Chondrocyte (in vitro differentiated cells): Measurements from ENCODE around the gene LAG3. TPM values are rescaled to one million over a fixed set of nuclear protein-coding genes. Genes with fewer than 3 reads are reported as not detected.

ENCODE experiments used
- DNase-seq: peaks from one replicate; pipeline ENCODE4 v3.0.0; 2021; ENCODE audit warnings: mixed read lengths, low spot score
- H3K27ac Mint-ChIP-seq: one replicate; pipeline ENCODE4 v1.8.0; 2021; ENCODE audit warnings: mild to moderate bottlenecking, moderate library complexity, mixed read lengths; ENCODE audit not compliant: unreplicated experiment
- H3K27me3 Mint-ChIP-seq: 2 replicates; pipeline ENCODE4 v1.8.0; 2021; ENCODE audit warnings: low read depth, mixed read lengths
- H3K36me3 Mint-ChIP-seq: 2 replicates; pipeline ENCODE4 v1.8.0; 2021; ENCODE audit warnings: low read depth, mixed read lengths
- H3K4me1 Mint-ChIP-seq: 2 replicates; pipeline ENCODE4 v1.8.0; 2021; ENCODE audit warnings: low read depth, mild to moderate bottlenecking, mixed read lengths
- H3K4me3 Mint-ChIP-seq: one replicate; pipeline ENCODE4 v1.8.0; 2021; ENCODE audit warnings: mild to moderate bottlenecking, moderate library complexity, mixed read lengths; ENCODE audit not compliant: unreplicated experiment
- H3K9me3 Mint-ChIP-seq: 2 replicates; pipeline ENCODE4 v1.8.0; 2021; ENCODE audit warnings: low read depth, mixed read lengths
- long read RNA-seq: library from polyadenylated mRNA; stranded (forward); transcript quantifications from one replicate; pipeline ENCODE4 v2.0.0, GENCODE V29; 2021
- total RNA-seq: library from RNA; stranded (reverse); gene quantifications from 3 replicates; pipeline ENCODE4 v1.2.1, GENCODE V29; 2021
- TF ChIP-seq, protein P1 (sequence below): fragments of 200-600 bp; sonication (generic); IDR thresholded peaks from 2 replicates; pipeline ENCODE4 v1.5.0; 2021; ENCODE audit warnings: antibody characterized with exemption, mild to moderate bottlenecking, moderate library complexity

LAG3 gene
- total RNA-seq, result 0.56 to 1.7 TPM (median 1.0 TPM) in 3 replicates
- long read RNA-seq, result 0 reads

GRCh38 chr12:6772331-6772695 lies at the start of gene LAG3:
LAG3 (plus strand) TSS chr12:6772520; CDS start chr12:6772853, 333 bp downstream.
- H3K4me1 Mint-ChIP-seq, result peaks cover 22% of the 10 kb centered on the region
- TF ChIP-seq, protein P1, sequence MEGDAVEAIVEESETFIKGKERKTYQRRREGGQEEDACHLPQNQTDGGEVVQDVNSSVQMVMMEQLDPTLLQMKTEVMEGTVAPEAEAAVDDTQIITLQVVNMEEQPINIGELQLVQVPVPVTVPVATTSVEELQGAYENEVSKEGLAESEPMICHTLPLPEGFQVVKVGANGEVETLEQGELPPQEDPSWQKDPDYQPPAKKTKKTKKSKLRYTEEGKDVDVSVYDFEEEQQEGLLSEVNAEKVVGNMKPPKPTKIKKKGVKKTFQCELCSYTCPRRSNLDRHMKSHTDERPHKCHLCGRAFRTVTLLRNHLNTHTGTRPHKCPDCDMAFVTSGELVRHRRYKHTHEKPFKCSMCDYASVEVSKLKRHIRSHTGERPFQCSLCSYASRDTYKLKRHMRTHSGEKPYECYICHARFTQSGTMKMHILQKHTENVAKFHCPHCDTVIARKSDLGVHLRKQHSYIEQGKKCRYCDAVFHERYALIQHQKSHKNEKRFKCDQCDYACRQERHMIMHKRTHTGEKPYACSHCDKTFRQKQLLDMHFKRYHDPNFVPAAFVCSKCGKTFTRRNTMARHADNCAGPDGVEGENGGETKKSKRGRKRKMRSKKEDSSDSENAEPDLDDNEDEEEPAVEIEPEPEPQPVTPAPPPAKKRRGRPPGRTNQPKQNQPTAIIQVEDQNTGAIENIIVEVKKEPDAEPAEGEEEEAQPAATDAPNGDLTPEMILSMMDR, result no peak
- no peaks in the 10 kb centered on the region for H3K27me3 Mint-ChIP-seq
- no peak for DNase-seq
- H3K36me3 Mint-ChIP-seq, result peaks cover 22% of the 10 kb centered on the region
- H3K27ac Mint-ChIP-seq, result no peak within 1 kb of the TSS
- no peaks in the 10 kb centered on the region for H3K9me3 Mint-ChIP-seq
- no peak within 1 kb of the TSS for H3K4me3 Mint-ChIP-seq

- no peaks in the 10 kb centered on the region for H3K9me3 Mint-ChIP-seq
- TF ChIP-seq, protein P1, result no peak
These were observed 49.5 kb upstream of the LAG3 start for GRCh38 chr12:6722863-6723262.

GRCh38 chr12:6723607-6724408 lies 48.5 kb upstream of the LAG3 start, which contains the start of gene COPS7A:
COPS7A (plus strand) TSS chr12:6724046; CDS start chr12:6724657, 611 bp downstream.
- TF ChIP-seq, protein P1, result no peak
- DNase-seq, result peak; percentile 97
- H3K4me1 Mint-ChIP-seq, result peaks cover 19% of the 10 kb centered on the region
- peaks cover 4% of the 10 kb centered on the region for H3K36me3 Mint-ChIP-seq
- H3K4me3 Mint-ChIP-seq, result peak within 1 kb of the TSS; percentile 92
- no peaks in the 10 kb centered on the region for H3K27me3 Mint-ChIP-seq
- peak within 1 kb of the TSS; percentile 95 for H3K27ac Mint-ChIP-seq
- H3K9me3 Mint-ChIP-seq, result no peaks in the 10 kb centered on the region

More at GRCh38 chr12:6722863-6723262, 49.5 kb upstream of the LAG3 start:
- Mint-ChIP-seq H3K27ac (no peak overlapping the region), H3K4me3 (no peak overlapping the region), H3K36me3 (peaks cover 4% of the 10 kb centered on the region), H3K27me3 (no peaks in the 10 kb centered on the region), H3K4me1 (peaks cover 19% of the 10 kb centered on the region)
- no peak for DNase-seq

- H3K4me3 Mint-ChIP-seq, result peak overlapping the region; percentile 92
- no peaks in the 10 kb centered on the region for H3K27me3 Mint-ChIP-seq
These were observed 47.9 kb upstream of the LAG3 start for GRCh38 chr12:6724409-6724797.

GRCh38 chr12:6725350-6725749 lies 47.0 kb upstream of the LAG3 start:
- H3K27ac Mint-ChIP-seq, result no peak overlapping the region
- H3K27me3 Mint-ChIP-seq, result no peaks in the 10 kb centered on the region

More at GRCh38 chr12:6724409-6724797, 47.9 kb upstream of the LAG3 start:
- TF ChIP-seq, protein P1, result no peak
- no peak for DNase-seq
- H3K36me3 Mint-ChIP-seq, result peaks cover 7% of the 10 kb centered on the region
- H3K4me1 Mint-ChIP-seq, result peaks cover 19% of the 10 kb centered on the region
- peak overlapping the region; percentile 95 for H3K27ac Mint-ChIP-seq
- H3K9me3 Mint-ChIP-seq, result no peaks in the 10 kb centered on the region

More at GRCh38 chr12:6725350-6725749, 47.0 kb upstream of the LAG3 start:
- TF ChIP-seq, protein P1, result no peak
- Mint-ChIP-seq H3K9me3 (no peaks in the 10 kb centered on the region), H3K36me3 (peaks cover 14% of the 10 kb centered on the region), H3K4me3 (peak overlapping the region; percentile 92), H3K4me1 (peaks cover 19% of the 10 kb centered on the region)
- DNase-seq, result no peak
